Mesenchymal stem cell (in vitro differentiated cells and primary cell): ENCODE results near the gene CHPT1.
A peak's percentile ranks its signal among the peaks of the same experiment; 100 is the strongest.

ENCODE experiments used
- DNase-seq: peaks from one replicate; pipeline ENCODE4 v3.0.0-alpha.2; 2013
- H2AFZ ChIP-seq: one replicate; pipeline ENCODE4 v1.6.1; 2013; ENCODE audit warnings: low read depth, mild to moderate bottlenecking, control low read depth, inconsistent platforms, low read length, moderate library complexity
- H2AK5ac ChIP-seq: 2 replicates; pipeline ENCODE4 v1.6.1; 2013; ENCODE audit warnings: low read length, moderate library complexity, mild to moderate bottlenecking, inconsistent platforms; ENCODE audit not compliant: severe bottlenecking
- H2BK120ac ChIP-seq: one replicate; pipeline ENCODE4 v1.6.1; 2013; ENCODE audit warnings: low read depth, mild to moderate bottlenecking, inconsistent platforms, low read length, moderate library complexity
- H2BK12ac ChIP-seq, 2 experiments: one replicate each; pipeline ENCODE4 v1.6.1; 2013; ENCODE audit warnings: inconsistent platforms in 2 of 2, low read length in 2 of 2, mild to moderate bottlenecking in 2 of 2, moderate library complexity in 2 of 2, control low read depth in 1 of 2
- H2BK15ac ChIP-seq: one replicate; pipeline ENCODE4 v1.6.1; 2013; ENCODE audit warnings: mild to moderate bottlenecking, low read depth, inconsistent platforms; ENCODE audit not compliant: poor library complexity, severe bottlenecking
- H2BK5ac ChIP-seq: 2 replicates; pipeline ENCODE4 v1.6.1; 2013; ENCODE audit warnings: low read depth, mild to moderate bottlenecking, low read length, control low read depth, inconsistent platforms; ENCODE audit not compliant: poor library complexity, severe bottlenecking
- H3K14ac ChIP-seq, 2 experiments: one replicate each; pipeline ENCODE4 v1.6.1; 2013; ENCODE audit warnings: inconsistent platforms in 2 of 2, low read length in 2 of 2, control low read depth in 1 of 2, mild to moderate bottlenecking in 1 of 2, moderate library complexity in 1 of 2
- H3K18ac ChIP-seq, 2 experiments: one replicate each; pipeline ENCODE4 v1.6.1; 2013; ENCODE audit warnings: inconsistent platforms in 2 of 2, low read length in 2 of 2, control low read depth in 1 of 2, low read depth in 1 of 2, mild to moderate bottlenecking in 1 of 2
- H3K23ac ChIP-seq, 2 experiments: one replicate each; pipeline ENCODE4 v1.6.1; 2013; ENCODE audit warnings: inconsistent platforms in 2 of 2, low read length in 2 of 2, mild to moderate bottlenecking in 2 of 2, moderate library complexity in 2 of 2, control low read depth in 1 of 2
- H3K27ac ChIP-seq: 2 replicates; pipeline ENCODE4 v1.5.1; 2013; ENCODE audit warnings: mild to moderate bottlenecking, moderate library complexity, low read length, control low read depth, inconsistent platforms; ENCODE audit not compliant: poor library complexity, severe bottlenecking
- H3K27me3 ChIP-seq, 2 experiments: 2 replicates each; pipeline versions ENCODE4 v1.6.1 to v1.7.0; 2013; ENCODE audit warnings: low read length in 2 of 2, mild to moderate bottlenecking in 2 of 2, moderate library complexity in 2 of 2, control low read depth in 1 of 2, inconsistent platforms in 1 of 2; ENCODE audit not compliant: control insufficient read depth in 1 of 2, insufficient read depth in 1 of 2
- H3K36me3 ChIP-seq, 2 experiments: 2 replicates each; pipeline versions ENCODE4 v1.6.1 to v1.7.0; 2013; ENCODE audit warnings: low read length in 2 of 2, control low read depth in 1 of 2, inconsistent platforms in 1 of 2, low read depth in 1 of 2, mild to moderate bottlenecking in 1 of 2; ENCODE audit not compliant: insufficient read depth in 2 of 2, control insufficient read depth in 1 of 2
- H3K4ac ChIP-seq, 2 experiments: one replicate each; pipeline ENCODE4 v1.6.1; 2013; ENCODE audit warnings: inconsistent platforms in 2 of 2, low read length in 2 of 2, mild to moderate bottlenecking in 2 of 2, moderate library complexity in 2 of 2, control low read depth in 1 of 2, low read depth in 1 of 2
- H3K4me1 ChIP-seq: 2 replicates; pipeline ENCODE4 v1.6.1; 2013; ENCODE audit warnings: low read depth, low read length, control low read depth; ENCODE audit not compliant: control insufficient read depth, insufficient read depth
- H3K4me2 ChIP-seq: 2 replicates; pipeline ENCODE4 v1.6.1; 2013; ENCODE audit warnings: low read length, mild to moderate bottlenecking, inconsistent platforms; ENCODE audit not compliant: poor library complexity, severe bottlenecking
- H3K4me3 ChIP-seq, 2 experiments: 2 replicates each; pipeline versions ENCODE4 v1.5.1 to v1.7.0; 2013; ENCODE audit warnings: low read length in 2 of 2, mild to moderate bottlenecking in 2 of 2, control low read depth in 1 of 2, low read depth in 1 of 2; ENCODE audit not compliant: insufficient read depth in 1 of 2
- H3K79me1 ChIP-seq: replicated peaks from 2 replicates; pipeline ENCODE4 v1.6.1; 2013; ENCODE audit warnings: mild to moderate bottlenecking, control low read depth, low read length, inconsistent platforms; ENCODE audit not compliant: poor library complexity, severe bottlenecking
- H3K9ac ChIP-seq: 2 replicates; pipeline ENCODE4 v1.7.0; 2013; ENCODE audit warnings: mild to moderate bottlenecking, low read length, moderate library complexity
- H3K9me3 ChIP-seq: 2 replicates; pipeline ENCODE4 v1.7.0; 2013; ENCODE audit warnings: mild to moderate bottlenecking, low read length; ENCODE audit not compliant: control insufficient read depth
- H4K8ac ChIP-seq: one replicate; pipeline ENCODE4 v1.6.1; 2013; ENCODE audit warnings: inconsistent platforms, mild to moderate bottlenecking, low read length, moderate library complexity
- H4K91ac ChIP-seq: one replicate; pipeline ENCODE4 v1.6.1; 2013; ENCODE audit warnings: mild to moderate bottlenecking, low read length, inconsistent platforms
- WGBS: methylation state at CpG from one replicate; pipeline ENCODE4 v1.1.7; 2013; ENCODE audit warnings: mixed read lengths; 5-methylcytosine and 5-hydroxymethylcytosine counted together

The CHPT1 gene

DNA sequence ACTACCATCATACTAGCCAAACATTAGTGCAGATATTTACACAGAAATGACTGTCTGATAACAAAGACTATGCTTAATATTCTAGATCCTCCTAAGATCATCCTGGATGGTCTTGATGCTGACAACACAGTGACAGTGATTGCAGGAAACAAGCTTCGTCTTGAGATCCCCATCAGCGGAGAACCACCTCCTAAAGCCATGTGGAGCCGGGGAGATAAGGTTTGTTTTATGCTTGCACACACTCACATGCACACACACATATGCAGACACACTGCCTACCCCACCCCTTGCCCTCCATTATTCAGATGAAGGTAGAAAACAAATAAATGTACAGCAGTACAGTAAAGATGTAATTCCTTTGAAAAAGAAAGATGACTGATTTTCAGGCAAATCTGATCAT lies 44.4 kb upstream of the CHPT1 start:
- no peak overlapping the region for H3K18ac ChIP-seq
- no peak overlapping the region for H4K8ac ChIP-seq
- WGBS = 89% methylated on average over 3 of the region's 3 CpGs
- H3K4me1 ChIP-seq = no peaks in the 10 kb centered on the region
- no peak overlapping the region for H2BK120ac ChIP-seq
- H3K14ac ChIP-seq = peak overlapping the region in 1 of 2 experiments; percentile 60
- no peak overlapping the region for H3K23ac ChIP-seq
- H2AFZ ChIP-seq = no peak overlapping the region
- no peak overlapping the region for H2BK5ac ChIP-seq
- no peaks in the 10 kb centered on the region for H3K9me3 ChIP-seq
- H3K4ac ChIP-seq = no peak overlapping the region
- no peak overlapping the region for H4K91ac ChIP-seq
- H3K36me3 ChIP-seq = no peaks in the 10 kb centered on the region
- DNase-seq = no peak
- no peak overlapping the region for H3K4me2 ChIP-seq
- H3K27me3 ChIP-seq = no peaks in the 10 kb centered on the region
- no peaks in the 10 kb centered on the region for H3K79me1 ChIP-seq
- H2BK15ac ChIP-seq = no peak overlapping the region
- no peak overlapping the region for H3K27ac ChIP-seq
- H3K4me3 ChIP-seq = no peak overlapping the region
- H3K9ac ChIP-seq = no peak overlapping the region
- H2AK5ac ChIP-seq = no peak overlapping the region
- no peak overlapping the region for H2BK12ac ChIP-seq

DNA sequence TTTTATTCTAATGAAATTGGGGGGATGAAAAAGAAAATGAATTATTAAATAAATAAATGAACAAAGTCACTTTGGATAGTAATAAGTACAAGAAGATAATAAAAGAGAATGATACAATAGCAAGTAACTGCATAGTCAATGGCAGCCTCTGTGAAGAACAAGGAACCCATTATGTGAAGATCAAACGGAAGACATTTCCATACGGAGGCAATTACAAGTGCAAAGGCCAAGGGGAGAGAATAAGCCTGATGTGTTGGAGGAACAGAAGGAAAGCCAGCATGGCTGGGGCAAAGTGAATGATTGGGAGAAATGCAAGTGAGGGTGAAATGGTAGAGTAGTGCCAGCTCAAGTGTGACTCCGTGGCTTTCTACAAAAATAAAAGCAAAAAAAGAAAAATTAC lies 43.9 kb upstream of the CHPT1 start:
- Histone ChIP-seq H3K4me3 (no peak overlapping the region), H3K4ac (no peak overlapping the region), H2AFZ (no peak overlapping the region), H4K8ac (no peak overlapping the region), H3K23ac (no peak overlapping the region), H2AK5ac (no peak overlapping the region), H4K91ac (no peak overlapping the region), H3K4me2 (no peak overlapping the region), H3K36me3 (no peaks in the 10 kb centered on the region), H3K9me3 (no peaks in the 10 kb centered on the region), H3K79me1 (no peaks in the 10 kb centered on the region), H3K27me3 (no peaks in the 10 kb centered on the region), H2BK120ac (no peak overlapping the region), H3K9ac (no peak overlapping the region), H3K27ac (no peak overlapping the region), H2BK12ac (no peak overlapping the region), H2BK5ac (no peak overlapping the region), H3K4me1 (no peaks in the 10 kb centered on the region), H2BK15ac (no peak overlapping the region), H3K14ac (no peak overlapping the region), H3K18ac (no peak overlapping the region)
- DNase-seq = no peak
- 49% methylated on average over 2 of the region's 3 CpGs for WGBS

- Histone ChIP-seq H3K4me2 (no peak overlapping the region), H2BK5ac (no peak overlapping the region), H3K4me1 (no peaks in the 10 kb centered on the region), H2BK15ac (no peak overlapping the region), H4K8ac (no peak overlapping the region), H3K9ac (no peak overlapping the region), H3K4me3 (no peak overlapping the region), H3K36me3 (no peaks in the 10 kb centered on the region), H2AK5ac (no peak overlapping the region), H2BK120ac (no peak overlapping the region), H3K27ac (no peak overlapping the region), H3K23ac (no peak overlapping the region), H3K4ac (no peak overlapping the region), H3K79me1 (no peaks in the 10 kb centered on the region), H3K14ac (no peak overlapping the region), H2AFZ (no peak overlapping the region), H2BK12ac (no peak overlapping the region), H3K9me3 (no peaks in the 10 kb centered on the region), H4K91ac (no peak overlapping the region), H3K27me3 (peaks cover 0 to under 1% of the 10 kb centered on the region in 2 experiments), H3K18ac (no peak overlapping the region)
- no peak for DNase-seq
- WGBS = no CpG with 5 or more reads among the region's 1 CpG
Observed at GRCh38 chr12:101654442-101654841, 43.0 kb upstream of the CHPT1 start.

DNA sequence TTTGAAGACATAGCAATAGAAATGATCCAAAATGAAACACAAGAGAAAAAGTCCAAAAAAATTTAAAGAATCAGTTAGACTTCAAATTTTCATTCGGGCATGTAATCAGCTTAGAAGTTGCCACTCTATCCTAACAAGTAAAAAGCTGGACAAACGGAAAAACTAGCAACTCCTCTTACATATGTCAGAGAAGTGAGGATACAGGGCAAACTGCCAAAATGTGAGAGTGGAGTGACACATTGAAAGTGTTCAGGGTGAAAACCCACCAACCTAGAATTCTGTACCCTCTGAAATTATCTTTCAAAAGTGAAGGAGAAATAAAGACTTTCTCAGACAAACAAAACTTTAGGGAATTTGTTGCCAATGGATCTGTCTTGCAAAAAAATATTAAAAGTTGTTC lies 42.0 kb upstream of the CHPT1 start:
- Histone ChIP-seq H2BK120ac (no peak overlapping the region), H2AFZ (no peak overlapping the region), H3K27ac (no peak overlapping the region), H4K8ac (no peak overlapping the region), H3K4ac (no peak overlapping the region), H3K4me3 (no peak overlapping the region), H2BK5ac (no peak overlapping the region), H2AK5ac (no peak overlapping the region), H3K18ac (no peak overlapping the region), H3K9me3 (no peaks in the 10 kb centered on the region), H3K14ac (no peak overlapping the region), H3K4me2 (no peak overlapping the region), H4K91ac (no peak overlapping the region), H2BK15ac (no peak overlapping the region), H3K23ac (no peak overlapping the region), H3K79me1 (no peaks in the 10 kb centered on the region), H2BK12ac (no peak overlapping the region), H3K36me3 (no peaks in the 10 kb centered on the region), H3K9ac (no peak overlapping the region), H3K4me1 (no peaks in the 10 kb centered on the region), H3K27me3 (peaks cover 0 to 6% of the 10 kb centered on the region in 2 experiments)
- no peak for DNase-seq
- no CpG with 5 or more reads among the region's 2 CpGs for WGBS
